LNCaP clone FGC (cell line): ENCODE measurements around the gene NOP16.
A peak's percentile ranks its signal among the peaks of the same experiment; 100 is the strongest.

ENCODE experiments used
- DNase-seq: peaks from one replicate; pipeline ENCODE4 v3.0.0-alpha.2; 2011; ENCODE audit warnings: low read depth
- H3K4me3 ChIP-seq: 2 replicates; pipeline ENCODE4 v1.5.1; 2011; ENCODE audit warnings: mild to moderate bottlenecking, low read depth, low read length, control low read depth
- CTCF ChIP-seq: IDR thresholded peaks from 2 replicates; pipeline ENCODE4 v1.5.1; 2012; ENCODE audit warnings: mild to moderate bottlenecking; ENCODE audit not compliant: control insufficient read depth, insufficient read depth; ENCODE audit errors: extremely low read depth

Gene NOP16

GRCh38 chr5:176392526-176392925 lies 4.1 kb upstream of the NOP16 start:
- no peak for DNase-seq
- no peak for TF ChIP-seq CTCF
- H3K4me3 ChIP-seq, result no peak overlapping the region

GRCh38 chr5:176391999-176392398 lies 3.6 kb upstream of the NOP16 start:
- H3K4me3 ChIP-seq, result no peak overlapping the region
- TF ChIP-seq CTCF, result no peak
- DNase-seq, result no peak

GRCh38 chr5:176391479-176391878 lies 3.1 kb upstream of the NOP16 start:
- no peak for DNase-seq
- TF ChIP-seq CTCF, result no peak
- H3K4me3 ChIP-seq, result no peak overlapping the region

GRCh38 chr5:176389135-176390123 lies 1.0 kb upstream of the NOP16 start:
- no peak for TF ChIP-seq CTCF
- DNase-seq, result no peak
- peak overlapping the region; percentile 94 for H3K4me3 ChIP-seq

GRCh38 chr5:176388003-176388443 lies 375 bp downstream of the NOP16 start:
- no peak for DNase-seq
- H3K4me3 ChIP-seq, result peak overlapping the region; percentile 94
- TF ChIP-seq CTCF, result no peak

GRCh38 chr5:176387384-176387925 lies 943 bp downstream of the NOP16 start:
- no peak for DNase-seq
- H3K4me3 ChIP-seq, result peak overlapping the region; percentile 94
- TF ChIP-seq CTCF, result no peak
